Measurements from ENCODE around the gene LIMS4.
"Not testable (repeated sequence)": the region's sequence is repeated elsewhere in the genome, so short reads cannot be mapped to it uniquely, and the experiment has no call there.

Gene LIMS4

GRCh38 chr2:110450951-110451350 is 21.7 kb downstream of the LIMS4 start:
- not testable (repeated sequence) for DNase-seq (ENCODE audit: low read depth)

GRCh38 chr2:110449127-110449947 is 23.3 kb downstream of the LIMS4 start:
- DNase-seq (ENCODE audit: low read depth): not testable (repeated sequence)

GRCh38 chr2:110446644-110447043 is 26.0 kb downstream of the LIMS4 start:
- not testable (repeated sequence) for DNase-seq (ENCODE audit: low read depth)

DNA sequence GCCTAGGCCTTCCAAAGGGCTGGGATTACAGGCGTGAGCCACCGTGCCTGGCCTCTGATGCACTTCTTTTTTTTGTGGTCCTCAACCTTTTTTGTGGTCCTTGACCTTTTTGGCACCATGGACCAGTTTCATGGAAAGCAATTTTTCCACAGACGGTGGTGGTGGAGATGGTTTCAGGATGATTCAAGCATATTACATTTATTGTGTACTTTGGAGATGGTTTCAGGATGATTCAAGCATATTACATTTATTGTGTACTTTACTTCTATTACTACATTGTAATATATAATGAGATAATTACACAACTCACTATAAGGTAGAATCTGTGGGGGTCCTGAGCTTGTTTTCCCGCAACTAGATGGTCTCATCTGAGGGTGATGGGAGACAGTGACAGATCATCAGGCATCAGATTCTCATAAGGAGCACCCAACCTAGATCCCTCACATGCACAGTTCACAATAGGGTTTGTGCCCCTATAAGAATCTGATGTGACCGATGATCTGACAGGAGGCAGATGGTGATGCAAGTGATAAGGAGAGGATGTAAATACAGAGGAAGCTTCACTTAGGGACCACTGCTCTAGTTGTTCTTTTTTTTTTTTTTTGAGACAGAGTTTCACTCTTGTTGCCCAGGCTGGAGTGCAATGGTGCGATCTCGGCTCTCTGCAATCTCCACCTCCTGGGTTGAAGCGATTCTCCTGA is 29.2 kb downstream of the LIMS4 start:
- DNase-seq (ENCODE audit: low read depth): not testable (repeated sequence)

DNA sequence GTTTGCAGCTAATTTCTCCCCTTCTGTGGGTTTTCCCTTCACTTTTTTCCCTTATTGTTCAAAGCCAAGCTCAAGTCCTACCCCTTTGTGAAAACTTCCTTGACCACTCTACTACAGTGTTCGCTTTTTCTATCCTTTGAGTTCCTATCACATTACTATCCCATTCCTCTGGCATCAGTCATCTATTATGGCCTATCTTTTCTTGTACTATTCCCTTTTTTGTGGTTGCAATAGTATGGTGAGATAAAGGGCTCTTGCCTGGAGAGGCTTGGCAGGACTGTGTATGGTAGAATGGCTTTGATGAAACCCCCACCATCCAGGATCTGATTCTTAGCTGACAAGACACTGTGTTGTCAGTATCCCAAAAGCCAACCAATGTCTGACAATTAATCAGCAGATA is 30.7 kb downstream of the LIMS4 start:
- DNase-seq (ENCODE audit: low read depth): not testable (repeated sequence)

DNA sequence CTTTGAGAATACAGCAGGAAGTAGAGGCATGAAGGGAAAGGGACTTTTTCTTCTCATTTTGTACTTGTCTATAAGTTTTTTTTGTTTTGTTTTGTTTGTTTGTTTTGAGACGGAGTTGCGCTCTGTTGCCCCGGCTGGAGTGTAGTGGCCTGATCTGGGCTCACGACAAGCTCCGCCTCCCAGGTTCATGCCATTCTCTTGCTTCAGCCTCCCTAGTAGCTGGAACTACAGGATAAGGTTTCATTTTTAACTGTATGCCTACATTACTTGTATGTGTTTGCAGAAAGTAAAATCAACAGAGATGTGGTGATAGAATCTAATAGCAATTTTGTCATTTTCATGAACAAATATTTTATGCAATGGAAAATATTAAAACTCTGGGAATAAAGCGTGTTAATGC is 38.1 kb downstream of the LIMS4 start:
- not testable (repeated sequence) for DNase-seq (ENCODE audit: low read depth)

DNA sequence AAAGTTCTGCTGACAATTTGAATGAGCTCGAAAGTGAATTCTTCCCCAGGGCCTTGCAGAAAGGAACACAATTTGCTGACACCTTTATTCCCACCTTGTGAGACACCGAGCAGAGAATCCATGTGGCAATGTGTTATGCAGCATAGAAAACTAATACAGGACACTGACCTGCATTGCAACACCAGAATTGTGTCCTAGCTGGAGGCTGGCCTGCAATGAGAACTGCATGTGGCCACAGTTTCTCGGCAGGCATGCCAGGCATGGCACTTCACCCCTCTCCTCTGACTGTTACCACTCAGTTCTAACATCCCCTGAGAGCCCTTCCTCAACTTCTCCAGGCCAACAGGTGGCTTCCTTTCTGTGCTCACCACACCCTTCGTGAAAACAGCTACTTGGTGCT is 46.9 kb downstream of the LIMS4 start:
- DNase-seq (ENCODE audit: low read depth): not testable (repeated sequence)

- DNase-seq (ENCODE audit: low read depth): not testable (repeated sequence)
These were observed 48.2 kb downstream of the LIMS4 start for GRCh38 chr2:110424421-110424820.

DNA sequence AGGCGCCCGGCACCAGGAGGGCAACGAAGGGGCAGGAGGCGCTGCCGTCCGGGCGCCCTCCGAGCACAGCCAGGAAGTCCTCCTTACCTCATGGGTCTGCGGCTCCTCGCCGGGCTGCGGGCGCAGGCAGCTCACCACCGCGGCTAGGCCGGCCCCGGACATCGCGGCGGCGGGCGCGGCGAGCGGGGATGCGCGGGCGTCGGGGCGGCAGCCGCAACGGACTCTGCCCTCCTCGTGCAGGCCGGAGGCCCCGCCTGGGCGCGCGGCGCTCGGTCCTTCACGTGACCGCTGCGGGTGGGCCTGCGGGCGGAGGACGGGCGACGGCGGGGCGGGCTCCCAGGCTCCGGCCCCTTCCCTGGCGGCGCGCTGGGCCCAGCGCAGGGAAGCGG is 49.0 kb downstream of the LIMS4 start:
- not testable (repeated sequence) for DNase-seq (ENCODE audit: low read depth)

GRCh38 chr2:110422852-110423573 is 49.6 kb downstream of the LIMS4 start:
- DNase-seq (ENCODE audit: low read depth): not testable (repeated sequence)

DNA sequence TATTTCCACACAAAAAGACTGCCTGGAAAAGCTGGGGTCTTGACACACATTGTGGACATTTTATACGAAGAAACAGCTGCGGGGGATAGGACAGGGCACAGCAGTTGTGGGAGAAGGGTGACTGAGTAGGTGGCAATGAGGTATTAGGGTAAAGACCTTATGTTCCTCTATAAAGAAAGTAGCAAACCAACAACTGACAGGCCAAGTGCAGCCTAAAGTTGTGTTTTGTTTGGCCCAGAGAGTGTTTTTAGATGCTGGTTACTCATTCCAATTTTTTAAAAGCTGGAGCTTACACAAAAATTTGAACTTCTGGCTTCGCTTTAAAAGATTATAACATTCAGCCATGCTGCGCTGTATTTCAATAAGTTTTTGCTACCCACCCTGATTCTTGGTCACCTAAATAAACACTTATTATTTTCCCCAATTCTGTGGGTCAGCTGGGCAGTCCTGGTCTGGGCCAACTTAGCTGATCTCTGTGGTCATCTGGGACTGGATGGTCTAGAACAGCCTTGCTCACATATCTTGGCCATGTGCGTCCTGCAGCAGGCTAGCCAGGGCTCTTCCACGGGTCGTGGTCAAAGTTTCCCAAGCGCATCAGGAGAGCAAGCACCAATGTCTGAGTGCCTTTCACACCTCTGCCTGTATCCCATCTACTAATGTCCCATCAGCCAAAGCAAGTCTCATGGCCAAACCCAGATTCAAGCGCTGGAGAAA is 51.8 kb downstream of the LIMS4 start:
- not testable (repeated sequence) for DNase-seq (ENCODE audit: low read depth)

DNA sequence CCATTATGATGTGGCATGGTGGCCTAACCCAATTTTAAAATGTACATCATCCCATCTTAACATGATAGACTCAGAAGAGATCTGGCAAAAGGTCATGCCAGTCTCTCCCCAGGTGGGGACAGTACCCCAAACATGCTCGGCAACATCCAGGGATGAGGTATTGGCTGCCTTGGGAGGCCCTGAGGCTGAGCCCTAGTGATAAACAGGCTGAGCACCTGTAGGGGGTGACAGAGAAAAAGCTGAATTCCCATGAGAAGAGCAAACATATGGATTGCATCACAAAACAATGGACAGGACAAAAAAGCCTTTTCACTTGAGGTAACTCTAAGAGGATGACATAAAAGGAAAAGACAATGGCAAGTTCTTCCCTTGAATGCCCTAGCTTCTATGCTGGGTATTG is 65.5 kb downstream of the LIMS4 start:
- DNase-seq (ENCODE audit: low read depth): not testable (repeated sequence)

- not testable (repeated sequence) for DNase-seq (ENCODE audit: low read depth)
These were observed 67.6 kb downstream of the LIMS4 start for GRCh38 chr2:110404988-110405387.

GRCh38 chr2:110404246-110404645 is 68.4 kb downstream of the LIMS4 start:
- DNase-seq (ENCODE audit: low read depth): not testable (repeated sequence)

DNA sequence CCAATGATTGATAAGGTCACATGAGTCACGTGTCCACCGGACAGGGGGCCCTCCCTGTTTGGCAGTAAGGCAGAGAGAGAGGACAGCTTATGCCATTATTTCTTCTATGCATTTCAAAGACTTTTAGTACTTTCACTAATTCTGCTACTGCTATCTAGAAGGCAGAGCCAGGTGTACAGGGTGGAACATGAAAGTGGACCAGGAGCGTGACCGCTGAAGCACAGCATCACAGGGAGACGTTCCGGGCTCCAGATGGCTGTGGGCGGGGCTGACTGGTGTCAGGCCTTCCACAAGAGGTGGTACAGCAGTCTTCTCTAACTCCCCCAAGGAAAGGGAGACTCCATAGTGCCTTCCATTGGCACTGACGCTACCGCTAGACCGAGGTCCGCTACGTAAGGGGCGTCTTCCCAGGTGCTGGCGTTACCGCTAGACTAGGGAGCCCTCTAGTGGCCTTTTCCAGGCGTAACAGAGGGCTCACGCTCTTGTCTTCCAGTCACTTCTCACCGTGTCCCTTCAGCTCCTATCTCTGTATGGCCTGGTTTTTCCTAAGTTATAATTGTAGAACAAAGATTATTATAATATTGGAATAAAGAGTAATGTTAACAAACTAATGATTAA is 71.5 kb downstream of the LIMS4 start:
- not testable (repeated sequence) for DNase-seq (ENCODE audit: low read depth)

DNA sequence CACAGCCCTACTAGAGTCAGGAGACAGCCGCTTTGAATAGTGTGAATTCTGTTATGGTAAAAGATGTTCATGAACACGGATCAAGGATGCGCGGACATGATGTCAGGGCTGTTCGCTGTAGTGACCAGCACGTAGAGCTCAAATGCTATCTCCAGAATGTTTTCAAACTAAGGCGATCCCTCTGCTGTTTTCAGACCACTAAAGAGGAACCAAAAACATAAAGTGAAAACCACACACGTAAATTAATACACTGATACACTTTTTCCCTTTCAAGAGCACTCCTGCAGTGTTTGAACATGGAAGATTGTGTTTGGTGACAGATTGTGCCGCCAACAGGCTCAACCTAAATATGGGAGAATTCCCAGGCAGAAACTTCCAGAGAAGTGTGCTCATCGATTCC is 73.2 kb downstream of the LIMS4 start:
- not testable (repeated sequence) for DNase-seq (ENCODE audit: low read depth)

GRCh38 chr2:110395990-110396389 is 76.6 kb downstream of the LIMS4 start:
- DNase-seq (ENCODE audit: low read depth): not testable (repeated sequence)

Data from stromal cell of bone marrow (primary cell).